IMR-90 (cell line): ENCODE measurements around the gene ADSS1.
"Not testable (repeated sequence)": the region's sequence is repeated elsewhere in the genome, so short reads cannot be mapped to it uniquely, and the experiment has no call there.

Experiments used
- CEBPB ChIP-seq: IDR thresholded peaks from 2 replicates; pipeline ENCODE4 v1.6.1; 2012; ENCODE audit warnings: low read depth, low read length, improper control_type of control experiment
- CHD1 ChIP-seq: IDR thresholded peaks from 2 replicates; pipeline ENCODE4 v1.6.1; 2012; ENCODE audit warnings: low read depth, low read length, improper control_type of control experiment
- CTCF ChIP-seq: conservative IDR thresholded peaks from 2 replicates; pipeline ENCODE4 v1.5.1; 2012; ENCODE audit warnings: mild to moderate bottlenecking, low read depth, low read length, improper control_type of control experiment
- MXI1 ChIP-seq: IDR thresholded peaks from 2 replicates; pipeline ENCODE4 v1.6.1; 2012; ENCODE audit warnings: low read depth, mild to moderate bottlenecking, low read length, moderate library complexity, borderline replicate concordance
- NFE2L2 ChIP-seq: fragments of 150-350 bp; IDR thresholded peaks from 2 replicates; pipeline ENCODE4 v1.6.1; 2016; ENCODE audit warnings: low read depth, mild to moderate bottlenecking, low read length
- POLR2A ChIP-seq: IDR thresholded peaks from 2 replicates; pipeline ENCODE4 v1.6.1; 2012; ENCODE audit warnings: mild to moderate bottlenecking, low read depth, low read length
- RCOR1 ChIP-seq: IDR thresholded peaks from 2 replicates; pipeline ENCODE4 v1.6.1; 2012; ENCODE audit warnings: mild to moderate bottlenecking, low read length, improper control_type of control experiment; ENCODE audit not compliant: insufficient replicate concordance
- RFX5 ChIP-seq: IDR thresholded peaks from 2 replicates; pipeline ENCODE4 v1.8.0; 2012; ENCODE audit warnings: low read depth, mild to moderate bottlenecking, low read length, moderate library complexity
- SMC3 ChIP-seq: fragments of 150-350 bp; IDR thresholded peaks from 2 replicates; pipeline ENCODE4 v1.6.1; 2016; ENCODE audit warnings: low read depth, mild to moderate bottlenecking, antibody characterized with exemption, low read length, moderate library complexity
- USF2 ChIP-seq: fragments of 150-350 bp; IDR thresholded peaks from 2 replicates; pipeline ENCODE4 v1.6.1; 2017; ENCODE audit warnings: mild to moderate bottlenecking, antibody characterized with exemption, low read length, low read depth

GRCh38 chr14:104750753-104751057, 26.7 kb downstream of the ADSS1 start:
- not testable (repeated sequence) for TF ChIP-seq RCOR1, POLR2A, CEBPB, USF2, CTCF, NFE2L2, SMC3, MXI1, CHD1, RFX5
